Activated naive CD8-positive, alpha-beta T cell treated with anti-CD3 and anti-CD28 coated beads, Interleukin-2, amount 10 ng/mL, durations not matched to agents 7 days and 5 days (primary cell): ENCODE data around the gene TMEM26. TPM values are rescaled to one million over a fixed set of nuclear protein-coding genes. Genes with fewer than 3 reads are reported as not detected.

Experiments used
- ATAC-seq: fragments of 150-1000 bp; cut with Tn5 transposase; one replicate; pipeline ENCODE4 v1.10.0; 2021; ENCODE audit warnings: low read depth, moderate library complexity
- POLR2A ChIA-PET: fragments of 350-600 bp; sonication (Branson Sonifier 250); formaldehyde crosslinking; loops from one replicate; lab custom pipeline; 2021; ENCODE audit warnings: antibody characterized with exemption; lab: Charles Lee
- DNase-seq: peaks from one replicate; pipeline ENCODE4 v3.0.0; 2021
- H3K27ac Mint-ChIP-seq: one replicate; pipeline ENCODE4 v1.8.0; 2022; ENCODE audit warnings: mild to moderate bottlenecking, mixed read lengths
- H3K27me3 Mint-ChIP-seq: one replicate; pipeline ENCODE4 v1.8.0; 2022; ENCODE audit warnings: mild to moderate bottlenecking, moderate library complexity, mixed read lengths
- H3K36me3 Mint-ChIP-seq: one replicate; pipeline ENCODE4 v1.8.0; 2021; ENCODE audit warnings: mild to moderate bottlenecking, mixed read lengths
- H3K4me1 Mint-ChIP-seq: one replicate; pipeline ENCODE4 v1.8.0; 2021; ENCODE audit warnings: mixed read lengths
- H3K4me3 Mint-ChIP-seq: one replicate; pipeline ENCODE4 v1.8.0; 2022; ENCODE audit warnings: mild to moderate bottlenecking, moderate library complexity, mixed read lengths
- H3K9me3 Mint-ChIP-seq: one replicate; pipeline ENCODE4 v1.8.0; 2021; ENCODE audit warnings: mixed read lengths
- total RNA-seq, 2 experiments: library from RNA; stranded (reverse); gene quantifications; one replicate each; pipeline ENCODE4 v1.2.3, GENCODE V29; 2021

TMEM26 gene
- total RNA-seq, 2 experiments from 2014 or later = not detected

DNA sequence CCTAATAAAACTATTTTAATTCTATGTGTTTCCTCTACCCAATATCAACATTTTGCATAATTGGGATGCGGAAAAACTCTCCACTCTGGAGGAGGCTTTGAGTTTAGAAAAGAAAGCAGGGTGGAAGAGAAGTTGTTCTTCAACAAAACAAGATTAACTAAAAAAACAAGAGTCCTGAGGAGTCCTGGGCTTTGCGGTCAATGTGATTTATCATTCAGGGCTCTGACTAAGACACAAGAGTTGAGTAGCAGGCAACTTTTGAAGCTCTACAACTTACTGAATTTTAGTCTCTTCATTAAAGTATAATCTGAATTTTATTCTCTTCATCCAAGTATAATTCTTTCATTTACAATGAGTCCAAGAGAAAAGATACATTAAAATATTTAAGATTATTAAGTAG lies 18.3 kb upstream of the TMEM26 start:
- no peaks in the 10 kb centered on the region for H3K9me3 Mint-ChIP-seq
- no peaks in the 10 kb centered on the region for H3K36me3 Mint-ChIP-seq
- H3K27me3 Mint-ChIP-seq = no peaks in the 10 kb centered on the region
- no peak overlapping the region for H3K27ac Mint-ChIP-seq
- no peak for ATAC-seq
- H3K4me3 Mint-ChIP-seq = no peak overlapping the region
- H3K4me1 Mint-ChIP-seq = no peaks in the 10 kb centered on the region
- POLR2A ChIA-PET = no interaction called here
- no peak for DNase-seq

DNA sequence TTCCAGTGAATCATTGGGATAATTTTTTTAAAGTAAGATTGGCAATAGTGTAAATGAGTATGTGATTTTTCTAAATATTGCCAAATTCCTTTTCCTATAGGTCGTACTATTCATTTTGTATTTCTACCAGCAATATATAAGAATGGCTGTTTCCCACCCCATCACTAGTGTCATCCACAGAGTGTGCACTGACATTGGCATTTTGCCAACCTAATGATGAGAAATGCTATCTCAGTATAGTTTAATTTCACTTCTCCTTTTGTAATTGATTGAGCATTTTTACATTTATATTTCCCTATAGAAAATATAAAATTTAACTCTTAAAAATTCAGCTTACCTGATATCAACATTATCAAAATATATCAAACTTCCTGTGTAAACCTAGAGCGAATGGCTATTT lies 17.6 kb upstream of the TMEM26 start:
- Mint-ChIP-seq H3K4me1 (no peaks in the 10 kb centered on the region), H3K27me3 (no peaks in the 10 kb centered on the region), H3K36me3 (no peaks in the 10 kb centered on the region), H3K9me3 (no peaks in the 10 kb centered on the region), H3K4me3 (no peak overlapping the region), H3K27ac (no peak overlapping the region)
- DNase-seq (no peak), ATAC-seq (no peak)
- POLR2A ChIA-PET = no interaction called here

DNA sequence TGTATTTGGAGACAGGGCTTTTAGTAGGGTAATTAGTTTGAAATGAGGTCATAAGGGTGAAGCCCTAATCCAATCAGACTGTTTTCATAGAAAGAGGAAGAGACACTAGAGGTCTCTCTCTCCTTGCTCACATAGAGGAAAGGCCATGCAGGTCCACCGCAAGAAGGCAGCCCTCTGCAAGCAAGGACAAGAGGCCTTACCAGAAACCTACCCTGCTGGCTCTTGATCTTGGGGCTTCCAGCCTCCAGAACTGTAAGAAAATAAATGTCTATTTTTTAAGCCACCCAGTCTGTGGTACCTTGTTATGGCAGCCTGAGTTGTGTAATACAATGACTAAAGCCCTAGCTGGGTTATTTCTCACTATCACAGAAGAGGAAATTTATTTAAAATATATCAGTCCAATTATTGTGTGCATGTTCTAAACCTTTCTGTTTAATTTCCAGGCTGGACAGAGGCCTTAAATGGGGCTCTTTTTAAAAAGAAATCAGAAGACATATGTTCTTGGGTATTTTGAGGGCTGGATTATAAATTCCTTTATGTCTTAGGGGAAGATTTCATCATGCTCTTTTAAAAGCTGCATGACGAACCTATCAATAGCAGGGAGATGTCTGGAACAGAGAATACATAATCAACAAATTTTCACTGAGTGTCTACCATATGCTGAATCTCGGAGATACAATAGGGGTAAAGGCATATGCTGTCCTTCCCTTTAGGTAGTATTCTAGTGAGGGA lies 12.9 kb upstream of the TMEM26 start:
- no peaks in the 10 kb centered on the region for H3K9me3 Mint-ChIP-seq
- peaks cover 2% of the 10 kb centered on the region for H3K27me3 Mint-ChIP-seq
- POLR2A ChIA-PET = no interaction called here
- H3K4me3 Mint-ChIP-seq = no peak overlapping the region
- no peak overlapping the region for H3K27ac Mint-ChIP-seq
- no peaks in the 10 kb centered on the region for H3K4me1 Mint-ChIP-seq
- DNase-seq (no peak), ATAC-seq (no peak)
- H3K36me3 Mint-ChIP-seq = no peaks in the 10 kb centered on the region

DNA sequence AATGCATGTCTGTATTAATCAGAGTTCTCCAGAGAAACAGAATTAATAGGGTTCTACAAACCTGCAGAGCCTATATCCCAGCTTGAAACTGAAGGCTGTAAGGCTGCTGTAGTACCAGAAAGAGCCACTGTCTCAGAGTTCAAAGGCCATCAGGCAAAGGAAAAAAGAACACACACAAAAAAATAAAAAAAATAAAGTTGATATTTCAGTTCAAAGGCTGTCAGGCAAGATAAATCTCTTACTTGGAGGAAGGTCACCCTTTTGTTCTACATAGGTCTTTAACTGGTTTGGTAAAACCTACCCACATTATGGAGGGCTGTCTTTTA lies 12.0 kb upstream of the TMEM26 start:
- Mint-ChIP-seq H3K27me3 (peaks cover 2% of the 10 kb centered on the region), H3K4me1 (no peaks in the 10 kb centered on the region), H3K36me3 (no peaks in the 10 kb centered on the region), H3K27ac (no peak overlapping the region), H3K4me3 (no peak overlapping the region), H3K9me3 (no peaks in the 10 kb centered on the region)
- ATAC-seq (no peak), DNase-seq (no peak)
- POLR2A ChIA-PET = no interaction called here

DNA sequence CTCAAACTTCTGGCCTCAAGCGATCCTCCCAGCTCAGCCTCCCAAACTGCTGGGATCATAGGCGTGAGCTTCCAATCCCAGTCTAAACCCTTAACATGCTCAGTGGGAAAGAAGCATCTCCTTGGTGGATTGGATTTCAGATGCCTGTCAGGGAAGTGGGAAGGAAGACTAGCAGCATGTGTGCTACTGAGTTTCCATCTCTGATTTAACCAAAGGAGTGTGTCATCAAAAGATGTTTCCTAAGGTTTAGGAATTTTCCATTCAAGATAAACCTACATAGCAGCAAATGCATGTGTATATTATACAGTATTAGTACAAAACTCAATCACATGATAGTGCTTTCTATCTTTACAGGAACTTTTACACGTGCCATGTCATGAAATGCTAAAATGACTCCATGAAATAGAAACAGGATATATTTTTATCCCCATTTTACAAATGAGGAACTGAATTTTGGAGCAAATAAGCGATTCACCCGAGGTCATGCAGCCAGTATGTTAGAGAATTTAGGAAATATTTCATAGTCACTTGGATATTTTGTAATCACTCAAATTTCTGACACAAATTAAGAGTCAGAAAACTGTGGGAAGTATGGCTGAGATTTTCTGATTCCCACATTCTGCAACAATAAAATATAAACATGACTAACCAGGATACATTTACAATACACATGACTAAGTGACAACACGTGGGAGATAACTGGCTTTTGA lies 11.4 kb upstream of the TMEM26 start:
- H3K36me3 Mint-ChIP-seq = no peaks in the 10 kb centered on the region
- POLR2A ChIA-PET = no interaction called here
- no peaks in the 10 kb centered on the region for H3K9me3 Mint-ChIP-seq
- peaks cover 2% of the 10 kb centered on the region for H3K27me3 Mint-ChIP-seq
- no peaks in the 10 kb centered on the region for H3K4me1 Mint-ChIP-seq
- ATAC-seq = no peak
- H3K27ac Mint-ChIP-seq = no peak overlapping the region
- no peak overlapping the region for H3K4me3 Mint-ChIP-seq
- DNase-seq = no peak

DNA sequence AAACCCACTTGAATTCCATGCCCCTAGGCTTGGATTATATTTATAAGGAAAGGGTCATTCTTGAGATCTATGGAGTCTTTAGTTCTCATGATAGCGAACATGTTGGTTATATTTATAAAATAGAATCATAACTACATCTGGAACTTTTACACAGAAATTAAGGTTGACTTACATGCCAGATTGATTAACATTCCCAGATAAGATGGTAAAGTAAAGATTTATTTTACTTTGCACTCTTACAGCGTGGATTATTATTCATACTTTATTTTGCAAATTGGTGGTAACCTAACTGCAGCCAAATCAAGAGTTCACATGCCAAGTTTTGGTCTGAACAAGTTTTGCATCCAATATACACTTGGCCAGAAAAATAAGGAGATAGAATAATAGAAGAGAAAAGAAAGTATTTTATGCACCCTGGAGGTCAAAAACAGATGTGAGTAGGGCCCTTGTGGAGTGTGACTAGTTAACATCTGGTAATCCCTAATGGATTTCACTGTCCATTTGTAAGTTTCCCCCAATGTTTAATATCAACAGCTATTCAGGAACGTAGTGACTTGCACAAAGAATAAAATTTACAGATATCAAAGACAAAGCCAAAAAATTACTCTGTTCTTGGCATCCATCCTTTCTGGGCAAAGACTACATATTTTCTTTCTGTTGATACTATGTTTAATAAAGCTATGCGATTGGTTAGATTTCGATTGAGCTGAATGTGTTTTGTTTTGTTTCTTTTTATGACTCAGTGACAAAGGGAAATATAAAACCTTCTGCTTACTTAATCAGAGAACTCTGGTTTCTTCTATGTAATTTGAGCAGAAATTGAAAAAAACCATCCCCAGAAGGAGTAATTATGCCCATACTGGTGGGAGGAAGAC lies 10.1 kb upstream of the TMEM26 start:
- no peaks in the 10 kb centered on the region for H3K36me3 Mint-ChIP-seq
- ATAC-seq = no peak
- H3K4me3 Mint-ChIP-seq = no peak overlapping the region
- no peaks in the 10 kb centered on the region for H3K9me3 Mint-ChIP-seq
- peaks cover 2% of the 10 kb centered on the region for H3K27me3 Mint-ChIP-seq
- no peaks in the 10 kb centered on the region for H3K4me1 Mint-ChIP-seq
- no peak overlapping the region for H3K27ac Mint-ChIP-seq
- DNase-seq = no peak
- POLR2A ChIA-PET = no interaction called here

DNA sequence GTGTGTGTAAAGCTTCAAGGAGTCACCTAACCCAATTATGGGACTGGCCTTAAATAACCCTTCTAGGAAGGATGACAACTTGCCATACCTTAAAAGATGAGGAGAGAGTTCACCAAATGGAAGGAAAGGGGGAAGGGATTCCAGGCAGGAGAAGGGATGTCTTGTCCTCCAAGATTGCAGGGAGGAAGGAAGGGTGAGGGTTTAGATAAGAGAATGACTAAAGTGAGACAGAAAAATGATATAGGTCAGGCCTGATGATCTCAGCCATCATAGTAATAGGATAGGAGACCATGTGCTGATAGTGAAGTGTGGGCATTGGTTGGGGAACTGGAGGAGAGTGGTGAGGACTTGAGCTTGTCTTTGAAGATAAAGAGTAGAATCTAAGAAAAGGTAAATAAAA lies 7.7 kb upstream of the TMEM26 start:
- no peaks in the 10 kb centered on the region for H3K36me3 Mint-ChIP-seq
- H3K4me3 Mint-ChIP-seq = no peak overlapping the region
- ATAC-seq = no peak
- H3K4me1 Mint-ChIP-seq = no peaks in the 10 kb centered on the region
- H3K27me3 Mint-ChIP-seq = peaks cover 2% of the 10 kb centered on the region
- H3K9me3 Mint-ChIP-seq = no peaks in the 10 kb centered on the region
- H3K27ac Mint-ChIP-seq = no peak overlapping the region
- POLR2A ChIA-PET = no interaction called here
- DNase-seq = no peak

DNA sequence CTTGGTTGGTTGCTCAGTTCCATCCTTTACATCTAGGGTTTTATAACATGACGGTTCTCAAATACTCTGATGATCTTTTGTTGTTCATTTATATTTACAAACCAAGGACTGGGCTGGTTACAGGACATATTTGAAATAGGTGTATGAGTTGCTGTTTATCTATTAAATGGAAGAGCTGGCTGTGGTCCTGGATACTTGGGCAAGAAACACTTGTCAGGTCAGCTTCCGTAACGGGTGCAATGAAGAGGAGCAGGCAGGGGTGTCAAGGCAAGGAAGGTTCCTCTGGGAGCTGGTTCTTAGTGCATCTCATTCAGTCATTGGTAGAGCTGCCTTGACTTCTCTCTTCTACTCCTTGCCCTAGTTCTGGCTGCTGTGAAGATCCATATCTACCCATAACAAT lies 4.8 kb upstream of the TMEM26 start:
- H3K9me3 Mint-ChIP-seq = no peaks in the 10 kb centered on the region
- H3K27me3 Mint-ChIP-seq = peaks cover 17% of the 10 kb centered on the region
- H3K4me1 Mint-ChIP-seq = no peaks in the 10 kb centered on the region

DNA sequence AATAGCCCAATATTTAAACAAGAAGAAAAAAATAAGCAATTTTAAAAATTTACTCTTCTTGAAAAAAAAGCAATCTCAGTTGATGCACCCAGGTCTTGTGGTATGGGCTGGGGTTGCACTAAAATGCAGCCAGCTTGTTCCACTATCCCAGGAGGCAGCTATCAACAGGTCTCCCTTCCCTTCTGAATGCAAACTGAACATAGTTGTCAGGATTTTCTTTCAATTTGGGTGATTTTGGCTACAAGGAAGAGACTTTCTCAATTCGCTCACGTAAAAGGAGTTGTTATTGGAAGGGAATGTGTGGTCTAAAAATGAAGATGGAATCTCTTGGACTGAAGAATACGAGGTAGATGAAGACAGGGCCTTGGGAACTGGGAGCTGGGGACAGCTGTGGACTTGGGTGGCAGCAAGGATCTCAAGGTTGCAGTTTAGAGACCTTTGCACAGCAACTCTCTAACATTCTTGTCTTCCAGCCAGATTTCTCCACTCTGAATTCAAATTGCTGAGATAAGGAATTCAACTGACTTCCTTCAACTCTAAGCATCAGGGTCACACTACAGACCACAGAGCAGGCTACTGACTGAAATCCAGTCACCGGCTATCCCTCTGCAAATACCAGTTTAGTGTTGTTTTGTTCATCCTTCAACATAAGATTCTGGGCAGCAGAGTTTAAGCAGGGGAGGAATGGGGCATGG lies 3.1 kb upstream of the TMEM26 start:
- POLR2A ChIA-PET = no interaction called here
- Mint-ChIP-seq H3K27ac (no peak overlapping the region), H3K4me3 (no peak overlapping the region), H3K4me1 (peaks cover 6% of the 10 kb centered on the region), H3K27me3 (peaks cover 32% of the 10 kb centered on the region), H3K9me3 (no peaks in the 10 kb centered on the region), H3K36me3 (no peaks in the 10 kb centered on the region)
- ATAC-seq (no peak), DNase-seq (no peak)

More for the DNA sequence above, 4.8 kb upstream of the TMEM26 start:
- POLR2A ChIA-PET = no interaction called here
- no peaks in the 10 kb centered on the region for H3K36me3 Mint-ChIP-seq
- no peak overlapping the region for H3K27ac Mint-ChIP-seq
- no peak overlapping the region for H3K4me3 Mint-ChIP-seq
- DNase-seq (no peak), ATAC-seq (no peak)

DNA sequence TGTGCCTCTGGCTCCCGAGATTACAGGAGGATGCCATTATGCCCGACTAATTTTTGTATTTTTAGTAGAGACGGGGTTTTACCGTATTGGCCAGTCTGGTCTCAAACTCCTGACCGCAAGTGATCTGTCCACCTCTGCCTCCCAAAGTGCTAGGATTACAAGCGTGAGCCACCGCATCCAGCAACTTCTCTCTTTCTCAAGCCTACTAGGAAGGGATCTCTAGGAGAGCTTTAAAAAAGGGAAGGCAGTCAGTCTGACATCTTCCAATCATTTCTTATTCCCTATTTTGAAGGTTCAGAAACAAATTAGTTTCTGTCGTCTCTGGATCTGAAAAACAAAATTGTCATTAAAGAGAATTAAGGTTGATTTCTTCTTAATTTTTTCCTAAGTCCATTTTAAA lies 2.5 kb upstream of the TMEM26 start:
- ATAC-seq (no peak), DNase-seq (no peak)
- H3K27ac Mint-ChIP-seq = no peak overlapping the region
- POLR2A ChIA-PET = no interaction called here
- peaks cover 6% of the 10 kb centered on the region for H3K4me1 Mint-ChIP-seq
- H3K9me3 Mint-ChIP-seq = no peaks in the 10 kb centered on the region
- no peaks in the 10 kb centered on the region for H3K36me3 Mint-ChIP-seq
- H3K27me3 Mint-ChIP-seq = peaks cover 35% of the 10 kb centered on the region
- H3K4me3 Mint-ChIP-seq = no peak overlapping the region

DNA sequence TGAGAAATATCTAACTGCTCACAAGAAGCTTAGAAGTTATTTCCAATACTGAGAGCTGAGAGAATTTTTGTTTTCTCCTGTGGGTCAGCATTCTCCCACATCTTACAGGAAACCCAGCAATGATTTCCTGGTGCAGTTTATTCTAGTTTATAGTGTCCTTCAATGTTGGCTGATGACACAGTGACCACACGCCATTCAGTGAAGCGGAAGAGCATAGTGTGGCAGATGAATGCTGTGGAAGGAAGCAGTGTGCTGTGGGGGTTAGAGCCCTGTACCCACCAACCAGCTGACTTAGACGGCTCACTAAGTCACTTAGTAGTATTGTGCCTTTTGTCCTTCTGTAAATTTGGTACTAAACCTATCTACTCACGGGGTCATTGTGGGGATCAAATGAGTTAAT lies 1.4 kb upstream of the TMEM26 start:
- no peak overlapping the region for H3K27ac Mint-ChIP-seq
- no peak for DNase-seq
- H3K36me3 Mint-ChIP-seq = no peaks in the 10 kb centered on the region
- H3K4me3 Mint-ChIP-seq = no peak overlapping the region
- no peaks in the 10 kb centered on the region for H3K9me3 Mint-ChIP-seq
- no peak for ATAC-seq
- H3K27me3 Mint-ChIP-seq = peaks cover 35% of the 10 kb centered on the region
- POLR2A ChIA-PET = no interaction called here
- peaks cover 6% of the 10 kb centered on the region for H3K4me1 Mint-ChIP-seq

DNA sequence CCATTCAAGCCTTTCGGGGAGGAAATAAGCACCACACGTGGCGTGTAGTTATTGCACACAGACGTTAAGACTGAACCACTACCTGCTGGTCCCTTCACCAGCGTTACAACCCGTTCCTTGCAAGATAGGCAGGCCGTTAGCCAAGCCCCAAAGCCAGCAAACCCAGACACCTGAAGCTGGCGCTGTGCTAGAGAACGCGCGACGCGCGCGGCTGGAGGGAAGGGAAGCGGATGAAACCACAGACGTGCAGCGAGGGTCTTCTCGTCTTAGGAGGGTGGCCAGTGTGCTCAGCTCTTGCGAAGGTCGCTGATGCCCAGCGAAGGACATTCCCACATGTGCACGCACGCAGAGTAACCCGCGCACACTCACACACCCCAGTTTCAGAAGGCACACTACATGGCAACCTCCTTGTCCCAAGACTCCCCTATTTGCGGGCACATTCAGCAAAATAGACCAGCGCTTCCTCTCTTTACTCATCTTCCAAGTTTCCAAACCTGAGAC lies 980 bp downstream of the TMEM26 start:
- H3K36me3 Mint-ChIP-seq = no peaks in the 10 kb centered on the region
- H3K9me3 Mint-ChIP-seq = no peaks in the 10 kb centered on the region
- POLR2A ChIA-PET = no interaction called here
- no peak for DNase-seq
- H3K4me3 Mint-ChIP-seq = peak overlapping the region; percentile 11
- H3K4me1 Mint-ChIP-seq = peaks cover 6% of the 10 kb centered on the region
- ATAC-seq = no peak
- H3K27me3 Mint-ChIP-seq = peaks cover 35% of the 10 kb centered on the region
- no peak overlapping the region for H3K27ac Mint-ChIP-seq

DNA sequence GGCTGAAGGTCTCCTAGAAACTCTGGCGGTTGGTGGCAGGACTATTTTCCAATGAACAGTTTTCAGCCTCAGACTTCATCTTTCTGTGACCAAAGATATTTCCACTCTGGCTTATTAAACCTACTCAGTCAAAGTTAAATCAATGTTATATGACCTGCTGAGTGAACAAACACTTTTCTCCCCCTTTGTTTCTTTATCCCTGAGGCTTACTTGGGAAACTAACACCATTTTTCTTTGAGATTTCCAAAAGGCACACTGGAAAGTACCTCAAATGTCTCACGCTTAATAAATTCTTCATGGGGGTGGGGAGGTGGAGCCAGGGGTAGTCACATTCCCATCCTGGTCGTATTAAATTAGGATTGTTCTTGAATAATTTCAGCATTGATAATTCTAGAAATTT lies 1.8 kb downstream of the TMEM26 start:
- ATAC-seq = no peak
- Mint-ChIP-seq H3K9me3 (no peaks in the 10 kb centered on the region), H3K4me3 (no peak overlapping the region), H3K36me3 (no peaks in the 10 kb centered on the region), H3K4me1 (peaks cover 6% of the 10 kb centered on the region), H3K27ac (no peak overlapping the region), H3K27me3 (peaks cover 35% of the 10 kb centered on the region)
- no peak for DNase-seq
- POLR2A ChIA-PET = no interaction called here
